Measurements from ENCODE around the gene TP73. TPM values are rescaled to one million over a fixed set of nuclear protein-coding genes. Genes with fewer than 3 reads are reported as not detected.

Gene TP73
- total RNA-seq, 2 experiments from 2014 or later, result not detected

- ATAC-seq (ENCODE audit: poor library complexity), result no peak
- H3K27ac Mint-ChIP-seq, result no peak overlapping the region
- Histone ChIP-seq H3K4me3 (ENCODE audit: low read length) (no peak overlapping the region), H3K36me3 (ENCODE audit: insufficient read depth, low read length) (no peaks in the 10 kb centered on the region), H3K27me3 (ENCODE audit: control insufficient read depth in 1 of 2, insufficient read depth in 2 of 2, low read length in 2 of 2) (no peaks in the 10 kb centered on the region), H3K9me3 (ENCODE audit: control insufficient read depth in 1 of 2, insufficient read depth in 1 of 2, low read length in 2 of 2) (peaks cover 0 to 6% of the 10 kb centered on the region in 2 experiments), H3K4me1 (ENCODE audit: insufficient read depth, low read length) (peaks cover 22% of the 10 kb centered on the region), H3K27ac (ENCODE audit: low read depth in 1 of 2, low read length in 2 of 2) (no peak overlapping the region)
- no peak for DNase-seq
- peaks cover 21% of the 10 kb centered on the region for H3K4me1 Mint-ChIP-seq (ENCODE audit: low read depth)
- intact Hi-C loops (cut with DNase I, micrococcal nuclease), result no loop called here
- H3K36me3 Mint-ChIP-seq (ENCODE audit: low read depth), result no peaks in the 10 kb centered on the region
- H3K27me3 Mint-ChIP-seq, result no peaks in the 10 kb centered on the region
- TF ChIP-seq, protein P1, sequence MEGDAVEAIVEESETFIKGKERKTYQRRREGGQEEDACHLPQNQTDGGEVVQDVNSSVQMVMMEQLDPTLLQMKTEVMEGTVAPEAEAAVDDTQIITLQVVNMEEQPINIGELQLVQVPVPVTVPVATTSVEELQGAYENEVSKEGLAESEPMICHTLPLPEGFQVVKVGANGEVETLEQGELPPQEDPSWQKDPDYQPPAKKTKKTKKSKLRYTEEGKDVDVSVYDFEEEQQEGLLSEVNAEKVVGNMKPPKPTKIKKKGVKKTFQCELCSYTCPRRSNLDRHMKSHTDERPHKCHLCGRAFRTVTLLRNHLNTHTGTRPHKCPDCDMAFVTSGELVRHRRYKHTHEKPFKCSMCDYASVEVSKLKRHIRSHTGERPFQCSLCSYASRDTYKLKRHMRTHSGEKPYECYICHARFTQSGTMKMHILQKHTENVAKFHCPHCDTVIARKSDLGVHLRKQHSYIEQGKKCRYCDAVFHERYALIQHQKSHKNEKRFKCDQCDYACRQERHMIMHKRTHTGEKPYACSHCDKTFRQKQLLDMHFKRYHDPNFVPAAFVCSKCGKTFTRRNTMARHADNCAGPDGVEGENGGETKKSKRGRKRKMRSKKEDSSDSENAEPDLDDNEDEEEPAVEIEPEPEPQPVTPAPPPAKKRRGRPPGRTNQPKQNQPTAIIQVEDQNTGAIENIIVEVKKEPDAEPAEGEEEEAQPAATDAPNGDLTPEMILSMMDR (IDR thresholded peaks at IDR 0.05), result no peak
- H3K4me3 Mint-ChIP-seq, result no peak overlapping the region
- POLR2A ChIA-PET, result no interaction called here
- CTCF ChIA-PET, result no interaction called here
- no peaks in the 10 kb centered on the region for H3K9me3 Mint-ChIP-seq
Measured at GRCh38 chr1:3750741-3751140, 98.4 kb downstream of the TP73 start.

- Histone ChIP-seq H3K9me3 (ENCODE audit: control insufficient read depth in 1 of 2, insufficient read depth in 1 of 2, low read length in 2 of 2) (peaks cover 0 to 4% of the 10 kb centered on the region in 2 experiments), H3K36me3 (ENCODE audit: insufficient read depth, low read length) (no peaks in the 10 kb centered on the region), H3K27me3 (ENCODE audit: control insufficient read depth in 1 of 2, insufficient read depth in 2 of 2, low read length in 2 of 2) (peaks cover 0 to 5% of the 10 kb centered on the region in 2 experiments), H3K27ac (ENCODE audit: low read depth in 1 of 2, low read length in 2 of 2) (no peak within 1 kb of the TSS), H3K4me3 (ENCODE audit: low read length) (no peak within 1 kb of the TSS), H3K4me1 (ENCODE audit: insufficient read depth, low read length) (peaks cover 7% of the 10 kb centered on the region)
- Mint-ChIP-seq H3K27me3 (peaks cover 3% of the 10 kb centered on the region), H3K27ac (no peak within 1 kb of the TSS), H3K4me1 (ENCODE audit: low read depth) (peaks cover 10% of the 10 kb centered on the region), H3K9me3 (no peaks in the 10 kb centered on the region), H3K4me3 (no peak within 1 kb of the TSS), H3K36me3 (ENCODE audit: low read depth) (no peaks in the 10 kb centered on the region)
- no peak for ATAC-seq (ENCODE audit: poor library complexity)
- ChIA-PET CTCF (no interaction called here), POLR2A (no interaction called here)
- TF ChIP-seq, protein P1 (IDR thresholded peaks at IDR 0.05), result no peak
- intact Hi-C loops (cut with DNase I, micrococcal nuclease), result no loop called here
- no peak for DNase-seq
Measured at GRCh38 chr1:3752400-3752945, 100.2 kb downstream of the TP73 start, which contains the start of gene CCDC27. Gene CCDC27, plus strand, starts transcription at chr1:3752450. Its CDS starts 32 bp downstream, at chr1:3752482.

GRCh38 chr1:3753656-3754454, 101.5 kb downstream of the TP73 start:
- POLR2A ChIA-PET, result no interaction called here
- no peaks in the 10 kb centered on the region for H3K36me3 ChIP-seq (ENCODE audit: insufficient read depth, low read length)
- Mint-ChIP-seq H3K27ac (no peak overlapping the region), H3K36me3 (ENCODE audit: low read depth) (no peaks in the 10 kb centered on the region), H3K27me3 (peaks cover 3% of the 10 kb centered on the region), H3K4me1 (ENCODE audit: low read depth) (no peaks in the 10 kb centered on the region), H3K4me3 (no peak overlapping the region), H3K9me3 (no peaks in the 10 kb centered on the region)
- peaks cover 0 to 4% of the 10 kb centered on the region in 2 experiments for H3K9me3 ChIP-seq (ENCODE audit: control insufficient read depth in 1 of 2, insufficient read depth in 1 of 2, low read length in 2 of 2)
- H3K27me3 ChIP-seq (ENCODE audit: control insufficient read depth in 1 of 2, insufficient read depth in 2 of 2, low read length in 2 of 2), result peaks cover 0 to 5% of the 10 kb centered on the region in 2 experiments
- ATAC-seq (ENCODE audit: poor library complexity) (no peak), DNase-seq (no peak)
- CTCF ChIA-PET, result interaction anchor here (0.7 kb wide), 1 partner anchor 135 kb away, joined by 3 read pairs; no protein-coding TSS in a partner anchor
- intact Hi-C loops (cut with DNase I, micrococcal nuclease), result no loop called here
- no peak overlapping the region for H3K4me3 ChIP-seq (ENCODE audit: low read length)
- no peak overlapping the region for H3K27ac ChIP-seq (ENCODE audit: low read depth in 1 of 2, low read length in 2 of 2)
- TF ChIP-seq, protein P1 (IDR thresholded peaks at IDR 0.05), result no peak
- H3K4me1 ChIP-seq (ENCODE audit: insufficient read depth, low read length), result no peaks in the 10 kb centered on the region
